Activated naive CD8-positive, alpha-beta T cell treated with anti-CD3 and anti-CD28 coated beads, Interleukin-2, amount 50 U/mL, for 24 hours (primary cell): ENCODE measurements around the gene MYO3B.
A peak's percentile ranks its signal among the peaks of the same experiment; 100 is the strongest.
"Not testable (repeated sequence)": the region's sequence is repeated elsewhere in the genome, so short reads cannot be mapped to it uniquely, and the experiment has no call there.

Source experiments
- ATAC-seq: fragments of 150-1000 bp; cut with Tn5 transposase; one replicate; pipeline ENCODE4 v1.10.0; 2021
- DNase-seq: peaks from one replicate; pipeline ENCODE4 v3.0.0; 2021
- H3K27ac Mint-ChIP-seq: one replicate; pipeline ENCODE4 v1.8.0; 2021; ENCODE audit warnings: mild to moderate bottlenecking, mixed read lengths
- H3K27me3 Mint-ChIP-seq: one replicate; pipeline ENCODE4 v1.8.0; 2021; ENCODE audit warnings: mixed read lengths
- H3K36me3 Mint-ChIP-seq: one replicate; pipeline ENCODE4 v1.8.0; 2021; ENCODE audit warnings: low read depth, mixed read lengths
- H3K4me1 Mint-ChIP-seq: one replicate; pipeline ENCODE4 v1.8.0; 2021; ENCODE audit warnings: mixed read lengths
- H3K4me3 Mint-ChIP-seq: one replicate; pipeline ENCODE4 v1.8.0; 2021; ENCODE audit warnings: mild to moderate bottlenecking, moderate library complexity, mixed read lengths
- H3K9me3 Mint-ChIP-seq: one replicate; pipeline ENCODE4 v1.8.0; 2021; ENCODE audit warnings: mixed read lengths

MYO3B gene

DNA sequence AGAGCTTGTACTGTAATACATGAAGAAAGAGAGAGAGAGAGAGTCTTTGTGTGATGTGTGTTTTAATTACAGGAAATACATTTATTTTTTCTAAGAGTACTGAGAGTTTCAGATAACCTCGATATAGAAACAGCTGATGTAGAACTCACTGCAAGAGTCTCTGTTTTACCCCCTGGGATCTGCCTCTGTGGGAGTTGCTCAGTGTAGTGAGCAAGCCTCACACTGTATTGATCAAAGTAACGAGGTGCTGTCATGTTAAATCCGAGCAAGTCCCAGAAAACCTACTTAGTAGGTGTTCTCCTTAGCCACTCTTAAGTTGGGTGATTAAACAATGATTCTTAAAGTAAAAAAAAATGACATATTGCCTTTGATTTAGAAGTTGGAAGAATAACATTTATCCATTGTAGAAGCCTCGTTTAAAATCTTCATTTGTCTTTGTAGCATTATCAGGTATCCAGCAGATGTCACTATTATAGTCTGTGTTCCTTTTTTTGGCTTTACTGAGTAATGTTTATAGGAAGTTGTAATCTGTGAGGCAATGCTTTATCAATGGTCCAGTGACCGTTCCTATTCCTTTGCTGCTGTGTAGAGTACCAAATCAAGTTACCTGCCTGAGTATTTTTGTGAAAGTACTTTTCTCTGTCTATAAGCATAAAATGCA is 219.0 kb downstream of the MYO3B start:
- DNase-seq (no peak), ATAC-seq (no peak)
- Mint-ChIP-seq H3K9me3 (no peaks in the 10 kb centered on the region), H3K27me3 (peaks cover 41% of the 10 kb centered on the region), H3K27ac (no peak overlapping the region), H3K36me3 (no peaks in the 10 kb centered on the region), H3K4me1 (no peaks in the 10 kb centered on the region), H3K4me3 (no peak overlapping the region)

DNA sequence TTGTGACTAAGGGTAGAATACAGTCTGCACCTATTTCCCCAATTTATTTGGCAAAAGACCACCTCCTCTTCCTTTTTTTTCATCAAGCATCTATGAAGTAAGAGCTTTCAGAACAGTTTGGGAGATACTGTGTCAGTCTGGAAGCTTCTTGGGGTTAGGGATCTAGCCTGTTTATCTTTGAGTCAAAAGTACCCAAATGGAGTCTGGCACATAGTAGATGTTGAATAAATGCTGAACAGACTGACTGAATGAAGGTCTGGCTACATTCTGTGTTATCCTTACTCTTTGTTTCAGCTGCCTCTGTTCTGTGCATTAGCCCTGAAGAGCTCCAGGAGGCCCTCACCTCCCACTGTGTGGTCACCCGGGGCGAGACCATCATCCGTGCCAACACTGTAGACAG is 223.2 kb downstream of the MYO3B start:
- H3K36me3 Mint-ChIP-seq = no peaks in the 10 kb centered on the region

DNA sequence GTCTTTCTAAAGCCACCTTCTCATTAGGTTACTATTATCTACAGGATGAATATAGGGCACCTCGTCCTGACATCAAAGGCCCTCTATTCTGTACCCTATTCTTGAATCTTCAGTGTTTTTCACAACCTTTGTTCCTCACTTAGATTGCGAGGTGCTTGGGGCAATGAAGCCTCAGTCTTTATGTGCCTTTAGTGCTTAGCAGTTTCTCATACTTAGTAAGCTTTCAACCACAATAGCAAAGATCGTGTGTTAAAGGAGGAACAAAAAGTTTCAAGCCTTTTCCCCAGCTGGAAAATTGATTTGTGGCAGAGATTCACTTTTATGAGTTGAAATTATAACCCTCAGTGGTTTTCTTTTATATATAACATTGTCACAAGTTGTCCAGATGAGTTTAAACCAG is 226.9 kb downstream of the MYO3B start:
- no peak overlapping the region for H3K4me3 Mint-ChIP-seq
- no peaks in the 10 kb centered on the region for H3K36me3 Mint-ChIP-seq
- no peak for DNase-seq
- H3K27ac Mint-ChIP-seq = no peak overlapping the region
- H3K27me3 Mint-ChIP-seq = peaks cover 42% of the 10 kb centered on the region
- H3K9me3 Mint-ChIP-seq = no peaks in the 10 kb centered on the region
- ATAC-seq = no peak
- peaks cover 7% of the 10 kb centered on the region for H3K4me1 Mint-ChIP-seq

More for the DNA sequence above, 223.2 kb downstream of the MYO3B start:
- Mint-ChIP-seq H3K4me3 (no peak overlapping the region), H3K4me1 (no peaks in the 10 kb centered on the region), H3K9me3 (no peaks in the 10 kb centered on the region), H3K27me3 (peaks cover 30% of the 10 kb centered on the region), H3K27ac (no peak overlapping the region)
- ATAC-seq = no peak
- DNase-seq = no peak

DNA sequence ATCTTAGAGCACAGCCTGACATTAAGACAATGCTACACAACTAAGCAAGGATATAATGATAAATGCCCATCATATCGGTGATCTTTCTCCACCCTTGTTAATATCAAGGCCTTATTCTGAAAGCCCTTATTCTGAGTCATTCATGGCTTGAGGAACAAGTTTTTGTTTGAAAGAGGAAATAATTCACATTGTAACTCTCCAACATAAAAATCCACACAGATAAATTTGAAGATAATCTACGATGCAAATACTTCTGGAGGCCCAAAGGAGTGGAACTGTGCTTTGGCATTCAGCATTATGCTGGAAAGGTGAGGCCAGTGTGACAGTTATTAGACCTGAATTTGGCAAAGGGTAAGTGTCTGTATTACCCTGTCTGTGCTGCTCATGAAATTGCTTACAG is 227.4 kb downstream of the MYO3B start:
- Mint-ChIP-seq H3K36me3 (no peaks in the 10 kb centered on the region), H3K27ac (no peak overlapping the region), H3K27me3 (peaks cover 42% of the 10 kb centered on the region), H3K4me3 (no peak overlapping the region), H3K4me1 (peaks cover 7% of the 10 kb centered on the region), H3K9me3 (no peaks in the 10 kb centered on the region)
- ATAC-seq (no peak), DNase-seq (no peak)

DNA sequence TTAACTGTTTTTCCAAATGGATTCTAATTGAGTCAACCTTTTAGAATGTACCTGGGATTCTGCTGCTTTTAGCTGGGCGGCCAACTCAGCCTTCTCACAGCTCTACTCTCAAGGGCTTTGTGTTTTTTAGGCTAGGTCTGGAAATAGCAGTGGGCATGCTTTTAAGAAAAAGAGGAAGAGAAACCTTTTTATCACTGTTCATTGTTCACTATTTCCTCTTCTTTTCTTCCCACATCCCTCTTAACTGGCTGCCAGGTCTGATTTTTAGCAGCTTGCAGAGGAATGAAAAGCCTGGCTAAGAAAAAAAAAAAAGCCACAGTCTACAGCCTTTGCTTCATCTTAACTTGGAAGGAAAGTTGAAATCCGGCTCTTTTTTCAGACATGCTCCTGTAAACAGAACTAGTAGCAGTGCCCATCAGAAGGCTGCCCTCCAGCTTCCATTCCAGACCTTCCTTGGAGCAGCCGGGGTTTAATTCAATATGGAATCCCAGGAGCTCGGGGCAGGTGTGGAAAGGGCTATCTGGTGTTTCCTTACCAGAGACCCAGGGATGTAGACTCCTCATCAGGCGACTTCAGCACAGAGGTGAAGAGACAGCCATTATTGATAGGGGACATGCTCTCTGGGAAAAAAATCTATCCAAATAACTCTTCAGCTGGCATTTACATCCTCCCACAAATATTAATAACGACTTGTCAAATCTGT is 230.7 kb downstream of the MYO3B start:
- ATAC-seq = no peak
- H3K36me3 Mint-ChIP-seq = no peaks in the 10 kb centered on the region
- no peak for DNase-seq
- peaks cover 42% of the 10 kb centered on the region for H3K27me3 Mint-ChIP-seq
- no peak overlapping the region for H3K27ac Mint-ChIP-seq
- no peak overlapping the region for H3K4me3 Mint-ChIP-seq
- H3K9me3 Mint-ChIP-seq = no peaks in the 10 kb centered on the region
- H3K4me1 Mint-ChIP-seq = peaks cover 7% of the 10 kb centered on the region

DNA sequence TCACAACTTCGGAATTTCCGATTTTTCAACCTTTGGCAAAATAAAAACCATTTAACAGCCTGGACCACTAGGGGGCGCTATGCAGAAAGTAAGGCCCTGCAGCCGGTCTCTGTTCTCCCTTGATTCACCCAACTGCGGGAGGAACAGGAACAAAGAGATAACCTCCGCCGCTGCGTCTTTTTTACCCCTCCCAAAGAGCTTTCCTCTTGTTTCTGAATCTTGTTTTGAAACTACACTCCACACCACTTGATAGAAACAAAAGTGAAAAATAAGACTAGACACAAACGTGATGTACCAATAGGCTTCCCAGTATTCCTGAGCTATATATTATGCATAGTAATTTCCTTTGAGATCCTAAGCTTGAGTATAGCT is 231.2 kb downstream of the MYO3B start:
- ATAC-seq = peak; percentile 65

DNA sequence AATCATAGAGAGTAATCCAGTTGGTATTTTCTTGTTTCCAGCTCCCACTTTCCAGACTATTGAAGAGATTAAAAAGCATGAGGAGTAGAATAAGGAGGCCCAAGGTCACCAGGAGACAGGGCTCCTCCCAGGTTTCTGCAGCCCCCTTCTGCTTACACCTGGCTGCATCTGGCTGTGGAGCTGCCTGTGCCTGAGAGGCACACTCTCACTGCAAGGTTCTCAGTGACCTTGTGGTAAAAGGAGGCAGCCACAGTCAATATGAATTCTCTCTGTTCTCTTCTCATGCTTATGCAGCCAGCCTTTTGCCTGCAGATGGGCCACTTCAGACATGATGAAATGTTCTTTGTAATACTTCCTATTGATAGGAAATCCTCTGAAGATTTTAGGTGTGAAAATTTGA is 233.7 kb downstream of the MYO3B start:
- Mint-ChIP-seq H3K4me3 (no peak overlapping the region), H3K4me1 (peaks cover 7% of the 10 kb centered on the region), H3K9me3 (peaks cover 4% of the 10 kb centered on the region), H3K36me3 (no peaks in the 10 kb centered on the region), H3K27ac (no peak overlapping the region), H3K27me3 (peaks cover 32% of the 10 kb centered on the region)
- no peak for ATAC-seq
- no peak for DNase-seq

More for the DNA sequence above, 231.2 kb downstream of the MYO3B start:
- peak; percentile 78 for DNase-seq
- Mint-ChIP-seq H3K9me3 (no peaks in the 10 kb centered on the region), H3K36me3 (no peaks in the 10 kb centered on the region), H3K27me3 (peaks cover 41% of the 10 kb centered on the region), H3K4me1 (peaks cover 7% of the 10 kb centered on the region), H3K27ac (no peak overlapping the region), H3K4me3 (peak overlapping the region; percentile 22)

DNA sequence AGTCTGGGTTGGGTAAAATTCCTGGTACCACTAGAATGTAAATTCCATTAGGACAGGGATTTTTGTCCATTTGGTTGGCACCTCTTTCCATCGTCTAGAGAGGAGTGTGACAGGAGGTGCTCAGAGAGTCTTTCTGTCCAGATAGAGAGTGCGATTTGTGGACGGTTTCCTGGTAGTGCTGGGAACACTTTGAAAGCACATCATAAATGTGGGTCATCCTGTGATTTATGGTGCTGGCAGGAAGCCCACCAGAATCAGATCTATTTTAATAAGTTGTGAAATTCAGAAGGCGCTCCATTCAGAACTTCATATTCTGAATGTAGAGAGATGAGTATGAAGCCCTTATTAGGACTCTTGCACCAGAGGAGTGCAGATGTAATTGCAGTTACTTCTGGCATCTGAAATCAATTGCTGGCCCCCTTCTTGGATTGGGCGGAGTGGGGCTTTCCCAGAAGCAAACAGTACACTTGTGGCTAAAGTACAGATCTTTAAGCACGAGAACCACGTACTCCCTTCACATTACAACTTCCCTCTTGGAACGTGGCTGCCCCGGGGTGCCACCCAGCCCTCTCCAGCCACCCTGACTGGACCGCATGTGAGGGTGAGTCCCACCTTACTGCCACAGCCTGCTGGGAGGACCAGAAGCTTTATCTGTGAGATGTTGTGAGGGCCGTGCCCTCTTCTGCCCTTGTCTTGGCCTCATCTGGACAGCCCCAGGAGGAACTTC is 243.2 kb downstream of the MYO3B start:
- H3K27me3 Mint-ChIP-seq = peaks cover 21% of the 10 kb centered on the region
- ATAC-seq (no peak), DNase-seq (no peak)
- H3K36me3 Mint-ChIP-seq = no peaks in the 10 kb centered on the region
- no peaks in the 10 kb centered on the region for H3K9me3 Mint-ChIP-seq
- no peaks in the 10 kb centered on the region for H3K4me1 Mint-ChIP-seq
- H3K4me3 Mint-ChIP-seq = no peak overlapping the region
- H3K27ac Mint-ChIP-seq = no peak overlapping the region

DNA sequence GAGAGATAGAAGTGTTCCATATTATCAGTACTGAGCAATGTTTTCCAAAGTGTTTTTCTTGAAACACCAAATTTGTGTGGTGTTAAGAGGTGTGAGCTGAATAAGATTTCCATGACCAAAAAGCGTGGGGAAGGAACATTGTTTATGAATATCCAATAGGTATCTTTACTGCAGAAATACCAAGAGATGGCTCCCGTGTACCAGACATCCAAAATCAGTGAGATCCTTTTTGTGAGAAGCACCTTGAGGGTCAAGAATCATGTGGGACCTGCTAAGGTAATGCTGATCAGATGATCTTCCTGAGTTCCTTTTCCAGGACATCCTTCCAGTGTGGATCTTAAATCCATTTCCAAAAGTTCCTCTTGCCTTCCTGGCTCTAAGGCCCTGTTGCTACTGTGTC is 246.0 kb downstream of the MYO3B start:
- Mint-ChIP-seq H3K27ac (no peak overlapping the region), H3K4me3 (no peak overlapping the region), H3K27me3 (peaks cover 17% of the 10 kb centered on the region), H3K36me3 (no peaks in the 10 kb centered on the region), H3K9me3 (no peaks in the 10 kb centered on the region), H3K4me1 (no peaks in the 10 kb centered on the region)
- DNase-seq (no peak), ATAC-seq (no peak)

DNA sequence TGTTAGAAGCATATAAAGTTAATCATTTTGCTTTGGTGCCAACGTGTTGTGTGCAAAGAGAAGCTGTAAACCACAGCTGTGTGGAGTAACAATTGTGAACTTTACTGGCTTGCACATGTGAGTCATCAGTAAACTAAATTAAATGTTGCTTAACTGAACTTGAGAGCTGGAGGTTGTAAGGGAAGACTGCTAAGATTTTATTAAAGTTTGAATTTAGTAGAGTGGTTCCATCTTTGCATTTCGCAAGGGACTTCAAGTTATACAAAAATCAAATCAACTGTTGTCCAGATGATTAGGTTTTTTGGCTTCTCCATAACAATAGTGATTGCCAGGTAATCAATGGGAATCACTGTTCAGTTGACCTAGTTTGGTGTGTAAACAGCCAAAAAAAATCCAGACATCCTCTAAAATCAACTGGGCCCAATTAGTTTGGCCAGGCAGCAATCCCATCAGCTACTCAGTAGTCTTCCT is 247.4 kb downstream of the MYO3B start:
- Mint-ChIP-seq H3K27ac (no peak overlapping the region), H3K4me1 (no peaks in the 10 kb centered on the region), H3K9me3 (no peaks in the 10 kb centered on the region), H3K4me3 (no peak overlapping the region), H3K36me3 (no peaks in the 10 kb centered on the region), H3K27me3 (peaks cover 17% of the 10 kb centered on the region)
- DNase-seq (no peak), ATAC-seq (no peak)

DNA sequence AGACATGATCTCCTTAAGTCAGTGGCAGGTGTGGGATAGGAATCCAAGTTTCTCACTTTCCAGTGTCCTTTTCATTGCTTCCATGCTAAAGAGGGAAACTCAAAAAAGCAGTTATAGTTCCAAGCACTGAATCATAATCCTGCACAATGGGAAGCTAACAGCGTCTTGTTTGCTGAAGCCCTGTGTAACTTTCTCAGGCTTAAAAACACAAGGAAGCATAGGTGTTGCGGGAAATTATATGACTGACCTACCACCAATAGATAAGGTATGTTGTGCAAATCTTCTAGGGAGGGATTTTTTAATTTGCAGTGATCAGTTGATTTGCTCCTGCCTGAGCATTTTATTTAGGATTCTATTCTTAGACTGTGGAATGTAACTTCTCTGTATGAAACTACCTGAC is 250.9 kb downstream of the MYO3B start:
- no peak for DNase-seq
- H3K9me3 Mint-ChIP-seq = no peaks in the 10 kb centered on the region
- peaks cover 10% of the 10 kb centered on the region for H3K27me3 Mint-ChIP-seq
- no peak overlapping the region for H3K27ac Mint-ChIP-seq
- no peaks in the 10 kb centered on the region for H3K36me3 Mint-ChIP-seq
- no peak overlapping the region for H3K4me3 Mint-ChIP-seq
- ATAC-seq = no peak
- no peaks in the 10 kb centered on the region for H3K4me1 Mint-ChIP-seq

DNA sequence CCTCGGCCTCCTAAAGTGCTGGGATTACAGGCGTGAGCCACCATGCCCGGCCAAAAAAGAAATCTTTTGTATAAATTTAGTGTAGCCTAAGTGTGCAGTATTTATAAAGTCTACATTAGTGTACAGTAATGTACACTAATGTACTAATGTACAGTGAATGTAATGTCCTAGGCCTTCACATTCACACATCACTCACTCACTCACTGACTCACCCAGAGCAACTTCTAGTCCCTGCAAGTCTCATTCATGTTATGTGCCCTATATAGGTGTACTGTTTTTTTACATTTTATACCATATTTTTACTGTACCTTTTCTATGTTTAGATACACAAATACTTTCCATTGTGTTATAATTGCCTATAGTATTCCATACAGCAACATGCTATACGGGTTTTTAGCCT is 254.9 kb downstream of the MYO3B start:
- H3K36me3 Mint-ChIP-seq = no peaks in the 10 kb centered on the region
- peaks cover 17% of the 10 kb centered on the region for H3K4me1 Mint-ChIP-seq
- ATAC-seq (no peak), DNase-seq (no peak)
- no peaks in the 10 kb centered on the region for H3K9me3 Mint-ChIP-seq
- peaks cover 6% of the 10 kb centered on the region for H3K27me3 Mint-ChIP-seq
- no peak overlapping the region for H3K4me3 Mint-ChIP-seq
- H3K27ac Mint-ChIP-seq = no peak overlapping the region

DNA sequence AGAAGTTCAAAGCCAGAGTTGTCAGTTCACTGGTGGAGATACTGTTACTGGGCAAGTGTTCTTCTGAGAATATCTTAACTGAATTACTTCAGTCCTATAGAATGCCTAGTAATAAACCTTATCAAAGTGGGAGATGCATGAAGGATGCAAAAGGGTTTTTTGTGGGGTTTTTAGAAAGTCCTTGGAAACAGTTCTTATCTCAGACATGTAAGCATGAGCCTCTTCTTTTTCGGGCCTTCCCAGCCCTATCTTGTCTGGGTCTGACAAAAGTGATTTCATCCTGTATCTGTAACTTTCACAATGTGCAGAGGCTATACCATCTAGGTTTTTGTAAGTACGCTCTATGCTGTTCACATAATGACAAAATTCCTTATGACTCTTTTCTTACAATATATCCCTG is 255.5 kb downstream of the MYO3B start:
- Mint-ChIP-seq H3K27ac (no peak overlapping the region), H3K4me3 (no peak overlapping the region), H3K27me3 (peaks cover 6% of the 10 kb centered on the region)

DNA sequence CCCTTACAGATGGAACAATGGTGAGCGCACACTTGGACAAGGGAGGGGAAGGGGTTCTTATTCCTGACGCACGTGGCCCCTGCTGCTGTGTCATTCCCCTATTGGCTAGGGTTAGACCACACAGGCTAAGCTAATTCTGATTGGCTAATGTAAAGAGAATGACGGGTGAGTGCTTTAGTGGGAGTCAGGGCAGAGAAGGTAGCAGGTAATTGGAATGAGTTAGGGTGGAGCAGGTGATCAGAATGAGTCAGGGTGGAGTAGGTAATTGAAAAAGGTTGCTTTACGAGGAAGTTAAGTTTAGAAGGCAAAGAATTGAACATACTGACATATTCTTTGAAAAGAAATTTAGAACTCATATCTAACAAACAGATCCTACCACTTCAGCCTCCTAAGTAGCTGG is 256.4 kb downstream of the MYO3B start:
- H3K4me1 Mint-ChIP-seq = peaks cover 17% of the 10 kb centered on the region
- not testable (repeated sequence) for H3K4me3 Mint-ChIP-seq, H3K27me3 Mint-ChIP-seq, DNase-seq, H3K9me3 Mint-ChIP-seq, H3K36me3 Mint-ChIP-seq, ATAC-seq, H3K27ac Mint-ChIP-seq

More for the DNA sequence above, 255.5 kb downstream of the MYO3B start:
- ATAC-seq (no peak), DNase-seq (no peak)
- peaks cover 17% of the 10 kb centered on the region for H3K4me1 Mint-ChIP-seq
- no peaks in the 10 kb centered on the region for H3K36me3 Mint-ChIP-seq
- no peaks in the 10 kb centered on the region for H3K9me3 Mint-ChIP-seq
